ENCODE results near the gene COL4A2.

The COL4A2 gene

DNA sequence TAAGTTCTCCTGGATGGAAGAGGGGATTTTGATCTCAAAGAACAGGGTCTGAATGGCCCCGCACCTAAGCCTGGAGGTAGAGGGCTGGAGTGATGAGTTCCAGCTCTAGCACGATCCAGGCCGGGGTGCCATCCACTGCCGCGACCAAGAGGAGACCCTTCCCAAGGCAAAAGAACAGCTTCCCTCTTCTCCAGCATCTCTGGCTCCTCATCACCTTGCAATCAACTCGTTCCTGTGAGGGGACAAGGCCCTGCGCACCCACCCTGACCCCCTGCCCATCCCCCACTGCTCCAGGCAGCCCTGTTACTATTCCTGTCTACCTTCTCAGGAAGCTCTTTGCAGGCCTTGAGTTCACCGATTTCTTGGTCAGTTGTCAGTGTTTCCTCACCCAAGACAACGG lies 17.9 kb upstream of the COL4A2 start:
- H3K4me3 ChIP-seq (replicated peaks; ENCODE audit: low read depth, low read length): no peak overlapping the region
- TF ChIP-seq, protein P1, sequence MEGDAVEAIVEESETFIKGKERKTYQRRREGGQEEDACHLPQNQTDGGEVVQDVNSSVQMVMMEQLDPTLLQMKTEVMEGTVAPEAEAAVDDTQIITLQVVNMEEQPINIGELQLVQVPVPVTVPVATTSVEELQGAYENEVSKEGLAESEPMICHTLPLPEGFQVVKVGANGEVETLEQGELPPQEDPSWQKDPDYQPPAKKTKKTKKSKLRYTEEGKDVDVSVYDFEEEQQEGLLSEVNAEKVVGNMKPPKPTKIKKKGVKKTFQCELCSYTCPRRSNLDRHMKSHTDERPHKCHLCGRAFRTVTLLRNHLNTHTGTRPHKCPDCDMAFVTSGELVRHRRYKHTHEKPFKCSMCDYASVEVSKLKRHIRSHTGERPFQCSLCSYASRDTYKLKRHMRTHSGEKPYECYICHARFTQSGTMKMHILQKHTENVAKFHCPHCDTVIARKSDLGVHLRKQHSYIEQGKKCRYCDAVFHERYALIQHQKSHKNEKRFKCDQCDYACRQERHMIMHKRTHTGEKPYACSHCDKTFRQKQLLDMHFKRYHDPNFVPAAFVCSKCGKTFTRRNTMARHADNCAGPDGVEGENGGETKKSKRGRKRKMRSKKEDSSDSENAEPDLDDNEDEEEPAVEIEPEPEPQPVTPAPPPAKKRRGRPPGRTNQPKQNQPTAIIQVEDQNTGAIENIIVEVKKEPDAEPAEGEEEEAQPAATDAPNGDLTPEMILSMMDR (IDR thresholded peaks at IDR 0.05; ENCODE audit: low read depth, low read length, missing control alignments): no peak
- DNase-seq (ENCODE audit: extremely low read depth, low read depth): no peak

DNA sequence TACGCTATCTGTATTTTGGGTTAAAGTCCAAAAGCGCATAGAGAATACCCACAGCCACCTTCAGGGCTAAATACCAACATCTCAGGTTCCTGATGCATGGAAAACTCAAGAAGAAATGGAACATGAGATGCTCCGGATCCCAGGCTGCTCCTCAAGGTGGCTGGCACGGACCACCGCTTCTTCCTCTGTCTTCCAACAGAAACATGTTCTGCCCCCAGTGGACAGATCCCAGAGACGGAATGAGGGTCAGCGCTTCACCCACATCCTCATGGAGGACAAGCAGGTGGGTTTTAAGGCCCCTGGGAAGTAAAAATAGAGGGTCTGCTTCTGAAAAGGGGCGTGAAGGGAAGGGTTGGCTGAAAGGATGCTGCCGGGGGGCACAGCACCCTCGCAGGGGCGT lies 17.4 kb upstream of the COL4A2 start:
- TF ChIP-seq, protein P1 (IDR thresholded peaks at IDR 0.05; ENCODE audit: low read depth, low read length, missing control alignments): no peak
- no peak for DNase-seq (ENCODE audit: extremely low read depth, low read depth)
- no peak overlapping the region for H3K4me3 ChIP-seq (replicated peaks; ENCODE audit: low read depth, low read length)

DNA sequence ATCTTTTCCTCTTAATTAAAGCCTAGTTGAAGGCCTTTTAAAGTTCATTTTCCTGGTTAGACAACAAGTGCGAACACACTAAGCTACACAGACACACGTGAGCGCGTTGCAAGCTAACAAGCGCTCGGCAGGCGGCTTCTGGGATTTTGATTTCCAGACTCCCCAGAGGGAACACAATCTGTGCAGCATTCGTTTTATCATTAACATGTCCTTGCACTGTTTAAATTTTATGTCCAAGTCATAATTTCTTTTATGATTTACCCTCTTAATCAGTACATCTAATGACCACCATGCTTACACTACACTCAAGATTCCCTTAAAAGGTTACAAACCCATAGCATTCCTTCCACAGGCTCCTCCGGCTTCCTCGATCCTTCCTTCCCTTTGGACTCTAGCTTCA lies 16.9 kb upstream of the COL4A2 start:
- no peak for DNase-seq (ENCODE audit: extremely low read depth, low read depth)
- no peak overlapping the region for H3K4me3 ChIP-seq (replicated peaks; ENCODE audit: low read depth, low read length)
- TF ChIP-seq, protein P1 (IDR thresholded peaks at IDR 0.05; ENCODE audit: low read depth, low read length, missing control alignments): no peak

DNA sequence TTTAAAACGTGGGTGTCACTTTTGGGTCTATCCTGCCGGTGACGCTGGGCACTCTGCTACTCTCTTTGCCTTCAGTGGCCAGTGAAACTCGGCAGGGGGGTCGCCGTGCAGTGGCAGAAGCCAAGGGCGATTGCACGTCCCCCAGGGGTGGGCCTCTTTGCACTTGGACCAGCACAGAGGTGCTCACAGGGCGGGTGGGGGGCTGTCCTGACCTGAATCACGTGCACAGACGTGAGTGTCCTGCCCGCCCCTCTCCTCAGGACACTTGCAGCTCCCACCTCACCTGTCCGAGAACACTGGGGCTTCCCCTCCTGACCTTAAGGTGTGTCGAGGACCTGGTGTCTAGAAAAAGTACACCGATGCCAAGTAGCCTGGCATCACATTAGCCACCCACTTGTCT lies 16.3 kb upstream of the COL4A2 start:
- TF ChIP-seq, protein P1 (IDR thresholded peaks at IDR 0.05; ENCODE audit: low read depth, low read length, missing control alignments): no peak
- no peak for DNase-seq (ENCODE audit: extremely low read depth, low read depth)
- no peak overlapping the region for H3K4me3 ChIP-seq (replicated peaks; ENCODE audit: low read depth, low read length)

DNA sequence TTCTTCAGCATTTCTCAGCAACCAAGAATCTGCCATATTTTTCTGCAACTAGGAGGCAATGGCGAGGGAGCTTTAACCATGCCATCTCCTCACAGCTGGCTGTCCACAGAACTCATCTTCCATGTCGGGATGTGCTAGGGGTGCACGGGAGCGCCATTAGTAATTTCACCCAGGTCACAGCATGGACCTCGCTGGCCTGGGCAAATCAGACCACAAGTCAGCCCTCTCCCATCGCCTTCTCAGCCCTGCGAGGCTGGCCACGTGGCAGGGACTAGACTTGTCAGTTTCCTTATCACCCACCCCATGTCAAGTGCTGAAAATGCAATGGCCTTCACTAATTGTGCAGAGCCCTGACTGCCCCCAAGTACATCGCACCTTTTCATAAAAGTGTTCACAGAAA lies 15.8 kb upstream of the COL4A2 start:
- no peak overlapping the region for H3K4me3 ChIP-seq (replicated peaks; ENCODE audit: low read depth, low read length)
- DNase-seq (ENCODE audit: extremely low read depth, low read depth): no peak
- TF ChIP-seq, protein P1 (IDR thresholded peaks at IDR 0.05; ENCODE audit: low read depth, low read length, missing control alignments): no peak

DNA sequence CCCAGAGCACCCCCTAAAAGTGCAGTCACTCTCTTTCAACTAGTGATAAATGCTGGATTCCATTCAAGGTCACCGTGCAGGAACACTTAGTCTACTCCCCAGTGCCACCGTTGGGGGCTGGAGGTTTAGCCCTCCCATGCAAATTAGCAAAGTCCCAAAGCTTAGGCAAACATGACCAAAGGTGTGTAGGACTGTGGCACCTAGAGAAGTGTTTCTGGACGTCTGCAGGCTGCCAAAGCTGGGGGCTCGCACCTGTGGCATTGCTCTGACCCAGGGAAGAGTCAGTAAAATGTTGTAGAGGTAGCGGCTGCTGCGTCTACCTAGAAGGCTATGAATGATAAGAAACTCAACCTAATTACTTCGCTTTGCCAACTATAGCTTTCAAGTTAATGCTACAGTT lies 14.0 kb upstream of the COL4A2 start:
- no peak for DNase-seq (ENCODE audit: extremely low read depth, low read depth)
- TF ChIP-seq, protein P1 (IDR thresholded peaks at IDR 0.05; ENCODE audit: low read depth, low read length, missing control alignments): no peak
- H3K4me3 ChIP-seq (replicated peaks; ENCODE audit: low read depth, low read length): no peak overlapping the region

DNA sequence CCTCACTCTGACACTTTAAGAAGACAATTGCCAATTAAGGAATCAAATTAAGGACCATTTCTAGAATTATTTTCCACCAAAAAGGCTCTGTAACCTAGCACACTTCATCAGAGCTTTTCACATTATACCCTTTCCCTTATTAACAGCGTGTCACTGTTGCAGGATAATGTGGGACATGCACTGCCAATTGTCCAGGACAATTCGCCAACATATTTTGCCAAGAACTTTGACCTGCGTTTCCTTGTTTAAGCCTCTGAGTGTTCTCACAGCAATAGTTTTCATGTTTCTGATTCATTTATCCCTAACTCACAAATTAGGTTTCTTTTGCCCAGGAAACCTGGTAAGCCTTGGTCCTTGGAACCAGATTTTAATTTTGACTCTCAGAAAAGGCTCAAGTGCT lies 13.4 kb upstream of the COL4A2 start:
- TF ChIP-seq, protein P1 (IDR thresholded peaks at IDR 0.05; ENCODE audit: low read depth, low read length, missing control alignments): no peak
- no peak for DNase-seq (ENCODE audit: extremely low read depth, low read depth)
- no peak overlapping the region for H3K4me3 ChIP-seq (replicated peaks; ENCODE audit: low read depth, low read length)
